ENCODE results near the gene DNER.
A peak's percentile ranks its signal among the peaks of the same experiment; 100 is the strongest.
"Not testable (repeated sequence)": the region's sequence is repeated elsewhere in the genome, so short reads cannot be mapped to it uniquely, and the experiment has no call there.

The DNER gene

GRCh38 chr2:229528846-229529245, 185.5 kb downstream of the DNER start:
- in situ Hi-C loops (cut with MboI; ENCODE audit: low pct_unique_long_range_greater_than_20kb, low sequenced_read_pairs) = no loop called here
- DNase-seq = no peak

- no peak for DNase-seq
- in situ Hi-C loops (cut with MboI; ENCODE audit: low pct_unique_long_range_greater_than_20kb, low sequenced_read_pairs) = no loop called here
Observed at GRCh38 chr2:229526951-229527350, 187.4 kb downstream of the DNER start.

GRCh38 chr2:229524799-229525198, 189.6 kb downstream of the DNER start:
- in situ Hi-C loops (cut with MboI; ENCODE audit: low pct_unique_long_range_greater_than_20kb, low sequenced_read_pairs) = no loop called here
- no peak for DNase-seq

GRCh38 chr2:229523663-229524062, 190.7 kb downstream of the DNER start:
- in situ Hi-C loops (cut with MboI; ENCODE audit: low pct_unique_long_range_greater_than_20kb, low sequenced_read_pairs) = no loop called here
- DNase-seq = no peak

- in situ Hi-C loops (cut with MboI; ENCODE audit: low pct_unique_long_range_greater_than_20kb, low sequenced_read_pairs) = no loop called here
Observed at GRCh38 chr2:229521576-229521975, 192.8 kb downstream of the DNER start.

GRCh38 chr2:229520691-229521096, 193.7 kb downstream of the DNER start:
- no peak for DNase-seq
- in situ Hi-C loops (cut with MboI; ENCODE audit: low pct_unique_long_range_greater_than_20kb, low sequenced_read_pairs) = no loop called here

More at GRCh38 chr2:229521576-229521975, 192.8 kb downstream of the DNER start:
- DNase-seq = no peak

- DNase-seq = peak; percentile 52
- in situ Hi-C loops (cut with MboI; ENCODE audit: low pct_unique_long_range_greater_than_20kb, low sequenced_read_pairs) = no loop called here
Observed at GRCh38 chr2:229519655-229520430, 194.5 kb downstream of the DNER start.

GRCh38 chr2:229514273-229514895, 200.0 kb downstream of the DNER start:
- DNase-seq = no peak
- in situ Hi-C loops (cut with MboI; ENCODE audit: low pct_unique_long_range_greater_than_20kb, low sequenced_read_pairs) = no loop called here

GRCh38 chr2:229511524-229511923, 202.8 kb downstream of the DNER start:
- in situ Hi-C loops (cut with MboI; ENCODE audit: low pct_unique_long_range_greater_than_20kb, low sequenced_read_pairs) = no loop called here
- DNase-seq = no peak

GRCh38 chr2:229506699-229507098, 207.7 kb downstream of the DNER start:
- DNase-seq; in situ Hi-C loops (cut with MboI; ENCODE audit: low pct_unique_long_range_greater_than_20kb, low sequenced_read_pairs): not testable (repeated sequence)

GRCh38 chr2:229501051-229501794, 213.1 kb downstream of the DNER start:
- in situ Hi-C loops (cut with MboI; ENCODE audit: low pct_unique_long_range_greater_than_20kb, low sequenced_read_pairs) = no loop called here
- DNase-seq = no peak

- DNase-seq = no peak
- in situ Hi-C loops (cut with MboI; ENCODE audit: low pct_unique_long_range_greater_than_20kb, low sequenced_read_pairs) = no loop called here
Observed at GRCh38 chr2:229492034-229492433, 222.3 kb downstream of the DNER start.

GRCh38 chr2:229490167-229490566, 224.2 kb downstream of the DNER start:
- no peak for DNase-seq
- in situ Hi-C loops (cut with MboI; ENCODE audit: low pct_unique_long_range_greater_than_20kb, low sequenced_read_pairs) = no loop called here

GRCh38 chr2:229489016-229489415, 225.3 kb downstream of the DNER start:
- no peak for DNase-seq
- in situ Hi-C loops (cut with MboI; ENCODE audit: low pct_unique_long_range_greater_than_20kb, low sequenced_read_pairs) = no loop called here

- in situ Hi-C loops (cut with MboI; ENCODE audit: low pct_unique_long_range_greater_than_20kb, low sequenced_read_pairs) = no loop called here
Observed at GRCh38 chr2:229488232-229488631, 226.1 kb downstream of the DNER start.

GRCh38 chr2:229486673-229487072, 227.7 kb downstream of the DNER start:
- no peak for DNase-seq
- in situ Hi-C loops (cut with MboI; ENCODE audit: low pct_unique_long_range_greater_than_20kb, low sequenced_read_pairs) = no loop called here

More at GRCh38 chr2:229488232-229488631, 226.1 kb downstream of the DNER start:
- DNase-seq = no peak

- DNase-seq = no peak
Observed at GRCh38 chr2:229485857-229486256, 228.5 kb downstream of the DNER start.

GRCh38 chr2:229477269-229477755, 237.0 kb downstream of the DNER start:
- in situ Hi-C loops (cut with MboI; ENCODE audit: low pct_unique_long_range_greater_than_20kb, low sequenced_read_pairs) = no loop called here

More at GRCh38 chr2:229485857-229486256, 228.5 kb downstream of the DNER start:
- in situ Hi-C loops (cut with MboI; ENCODE audit: low pct_unique_long_range_greater_than_20kb, low sequenced_read_pairs) = no loop called here

GRCh38 chr2:229475778-229476177, 238.6 kb downstream of the DNER start:
- in situ Hi-C loops (cut with MboI; ENCODE audit: low pct_unique_long_range_greater_than_20kb, low sequenced_read_pairs) = no loop called here
- no peak for DNase-seq

More at GRCh38 chr2:229477269-229477755, 237.0 kb downstream of the DNER start:
- no peak for DNase-seq

- no peak for DNase-seq
- in situ Hi-C loops (cut with MboI; ENCODE audit: low pct_unique_long_range_greater_than_20kb, low sequenced_read_pairs) = no loop called here
Observed at GRCh38 chr2:229474125-229474524, 240.2 kb downstream of the DNER start.

Data from KBM-7 (cell line).